NCI-H1092 treated with DMSO at 0.1 percent for 48 hours (cell line): ENCODE data around the gene GNB1.

Source experiments
- DNase-seq: peaks from one replicate; lab custom pipeline; 2025; lab: John Stamatoyannopoulos, UW

The GNB1 gene

DNA sequence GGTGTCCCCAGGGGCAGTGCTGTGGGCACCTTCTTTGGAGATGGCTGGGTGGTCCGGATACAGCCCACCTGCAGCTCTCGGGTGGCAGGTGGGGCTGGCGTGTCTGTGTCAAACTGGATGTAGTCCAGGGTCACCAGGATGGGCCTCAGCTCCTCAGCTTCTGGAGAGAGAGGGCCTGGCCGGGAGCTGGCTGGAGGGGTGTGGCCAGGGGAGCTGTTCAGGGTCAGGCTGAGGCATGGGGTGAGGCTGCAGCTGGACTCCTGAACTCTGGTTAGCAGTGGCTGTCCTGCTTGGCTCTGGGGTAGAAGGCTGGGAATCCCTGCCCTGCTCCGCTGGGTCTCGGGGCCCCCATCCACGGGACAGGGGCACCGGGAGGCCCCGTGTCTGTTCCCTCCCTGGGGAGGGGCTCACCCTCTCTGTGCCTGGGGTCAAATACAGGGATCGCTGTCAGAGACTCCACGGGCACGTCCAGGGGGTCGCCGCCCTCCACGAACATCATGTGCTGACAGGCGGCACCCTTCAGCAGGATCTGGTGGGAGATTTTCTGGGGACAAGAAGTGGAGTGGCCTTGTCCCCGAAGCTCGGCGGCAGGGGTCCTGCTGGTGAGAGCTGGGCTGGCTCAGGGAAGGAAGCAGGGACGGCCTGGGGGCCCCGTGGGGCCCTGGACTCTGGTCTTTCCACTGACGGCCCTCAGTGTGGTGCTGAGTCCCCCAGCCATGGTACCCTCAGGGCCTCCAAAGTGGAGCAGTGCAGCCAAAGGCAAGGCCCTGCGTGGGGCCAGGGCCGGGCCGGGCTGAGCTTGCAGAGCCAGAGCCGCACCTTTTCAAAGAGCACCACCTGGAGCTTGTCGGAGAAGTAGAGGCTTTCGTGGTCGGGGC lies 32.3 kb upstream of the GNB1 start:
- no peak for DNase-seq

DNA sequence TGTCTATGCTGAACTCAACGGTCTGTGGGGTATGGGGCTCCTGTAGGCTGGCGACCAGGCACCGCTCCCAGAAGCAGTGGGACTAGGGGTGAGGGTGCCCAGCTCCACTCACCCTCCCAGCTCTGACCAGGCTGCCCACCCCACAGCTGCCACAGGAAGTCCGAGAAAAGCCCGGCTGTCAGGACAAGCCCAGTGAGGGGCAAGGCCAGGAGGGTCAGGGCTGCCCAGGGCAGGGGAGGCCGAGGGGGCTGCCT lies 31.7 kb upstream of the GNB1 start:
- no peak for DNase-seq

DNA sequence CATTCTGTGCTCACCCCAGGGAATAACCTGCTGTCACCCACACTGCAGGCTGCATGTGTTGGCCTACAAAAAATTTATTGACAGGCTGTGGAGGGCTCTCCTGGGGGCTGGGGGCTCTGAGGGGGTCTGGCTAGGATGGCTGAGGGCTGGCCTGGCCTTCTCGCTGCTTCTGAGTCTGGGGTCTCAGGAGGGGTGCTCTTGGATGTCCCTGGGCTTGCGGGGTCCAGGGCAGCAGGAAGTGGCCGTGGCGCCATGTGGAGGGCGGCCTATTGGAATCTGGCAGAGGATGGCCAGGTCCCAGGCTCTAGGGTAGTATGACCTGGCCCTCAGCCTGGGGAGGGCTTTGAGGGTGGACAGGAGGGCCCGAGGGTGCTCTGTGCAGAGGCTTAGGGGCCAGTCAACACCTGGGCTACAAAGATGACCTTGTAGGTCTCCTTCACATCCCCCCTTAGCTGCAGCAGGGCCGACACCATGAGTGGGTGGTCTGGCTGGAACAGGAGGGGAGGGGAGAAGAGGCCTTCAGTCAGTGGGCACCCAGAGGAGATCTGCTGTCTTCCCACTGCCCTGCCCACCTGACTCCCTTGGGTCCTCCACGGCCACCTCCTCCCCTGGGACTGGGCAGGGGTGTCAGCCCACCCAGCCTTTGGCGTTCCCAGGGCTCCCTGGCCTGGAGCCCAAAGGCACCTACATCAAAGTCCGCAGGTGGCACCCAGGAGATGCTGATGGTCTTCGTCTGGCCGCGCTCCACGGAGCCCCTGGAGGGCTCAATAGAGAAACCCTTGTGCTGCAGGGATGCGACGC lies 31.2 kb upstream of the GNB1 start:
- DNase-seq: no peak

GRCh38 chr1:1921459-1921862 lies 30.6 kb upstream of the GNB1 start:
- DNase-seq: no peak

- no peak for DNase-seq
Measured at GRCh38 chr1:1920608-1921458, 29.9 kb upstream of the GNB1 start.

- DNase-seq: no peak
Measured at GRCh38 chr1:1920057-1920607, 29.2 kb upstream of the GNB1 start.

GRCh38 chr1:1919304-1920056 lies 28.6 kb upstream of the GNB1 start:
- DNase-seq: peak; percentile 80

- DNase-seq: no peak
Measured at GRCh38 chr1:1918901-1919303, 28.0 kb upstream of the GNB1 start, which contains the start of gene TMEM52. Gene TMEM52, minus strand, starts transcription at chr1:1919279. Its CDS starts 14 bp downstream, at chr1:1919265.

- no peak for DNase-seq
Measured at GRCh38 chr1:1917995-1918900, 27.4 kb upstream of the GNB1 start.

DNA sequence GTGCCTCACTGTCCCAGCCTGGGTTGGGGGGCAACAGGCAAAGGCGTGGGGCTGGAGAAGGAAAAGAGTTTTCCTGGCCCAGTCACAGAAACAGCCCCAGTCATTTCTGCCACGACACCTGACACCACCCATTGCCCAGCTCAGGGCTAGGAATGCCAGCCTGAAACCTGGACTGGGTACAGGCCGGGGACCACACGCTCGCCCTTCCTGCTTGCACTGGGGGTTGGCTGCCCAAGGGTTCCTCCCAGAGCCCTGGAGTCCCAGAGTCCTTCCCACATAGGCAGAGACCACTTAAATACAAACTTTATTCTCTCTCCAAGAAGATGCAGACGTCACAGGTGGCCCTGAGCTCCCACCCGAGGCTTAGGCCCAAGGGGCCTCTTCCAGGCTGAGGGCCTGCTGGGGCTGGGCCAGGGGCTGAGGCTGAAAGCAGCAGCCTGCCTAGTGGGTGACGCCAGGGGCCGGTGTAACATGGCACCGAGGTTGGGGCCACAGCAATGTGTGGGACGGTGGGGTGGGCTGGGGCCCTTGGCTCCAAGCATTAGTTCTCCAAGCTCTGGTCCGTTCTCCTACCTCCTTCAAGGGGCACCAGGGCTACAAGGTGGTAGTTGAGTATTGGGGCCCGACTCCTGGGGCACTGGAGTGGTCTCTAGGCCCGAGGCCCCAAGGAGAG lies 26.6 kb upstream of the GNB1 start:
- no peak for DNase-seq

DNA sequence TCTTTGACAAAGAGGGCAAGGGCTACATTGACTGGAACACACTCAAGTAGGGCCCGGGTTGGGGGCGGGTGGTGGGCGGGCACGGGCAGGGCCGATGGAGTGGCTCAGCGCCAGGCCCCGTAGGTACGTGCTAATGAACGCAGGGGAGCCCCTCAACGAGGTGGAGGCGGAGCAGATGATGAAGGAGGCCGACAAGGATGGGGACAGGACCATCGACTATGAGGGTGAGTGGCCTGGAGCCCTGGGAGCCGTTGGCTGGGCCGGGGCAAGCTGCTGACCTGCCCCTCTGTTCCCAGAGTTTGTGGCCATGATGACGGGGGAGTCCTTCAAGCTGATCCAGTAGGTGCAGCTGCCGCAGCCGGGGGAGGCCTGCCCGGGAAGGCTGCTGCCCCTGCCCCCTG lies 26.0 kb upstream of the GNB1 start:
- no peak for DNase-seq

GRCh38 chr1:1915911-1916840 lies 25.3 kb upstream of the GNB1 start:
- DNase-seq: no peak

GRCh38 chr1:1914971-1915692 lies 24.2 kb upstream of the GNB1 start, which contains the start of gene CALML6:
Gene CALML6, plus strand, starts transcription at chr1:1915260. Its CDS starts 21 bp downstream, at chr1:1915281.
- DNase-seq: no peak

DNA sequence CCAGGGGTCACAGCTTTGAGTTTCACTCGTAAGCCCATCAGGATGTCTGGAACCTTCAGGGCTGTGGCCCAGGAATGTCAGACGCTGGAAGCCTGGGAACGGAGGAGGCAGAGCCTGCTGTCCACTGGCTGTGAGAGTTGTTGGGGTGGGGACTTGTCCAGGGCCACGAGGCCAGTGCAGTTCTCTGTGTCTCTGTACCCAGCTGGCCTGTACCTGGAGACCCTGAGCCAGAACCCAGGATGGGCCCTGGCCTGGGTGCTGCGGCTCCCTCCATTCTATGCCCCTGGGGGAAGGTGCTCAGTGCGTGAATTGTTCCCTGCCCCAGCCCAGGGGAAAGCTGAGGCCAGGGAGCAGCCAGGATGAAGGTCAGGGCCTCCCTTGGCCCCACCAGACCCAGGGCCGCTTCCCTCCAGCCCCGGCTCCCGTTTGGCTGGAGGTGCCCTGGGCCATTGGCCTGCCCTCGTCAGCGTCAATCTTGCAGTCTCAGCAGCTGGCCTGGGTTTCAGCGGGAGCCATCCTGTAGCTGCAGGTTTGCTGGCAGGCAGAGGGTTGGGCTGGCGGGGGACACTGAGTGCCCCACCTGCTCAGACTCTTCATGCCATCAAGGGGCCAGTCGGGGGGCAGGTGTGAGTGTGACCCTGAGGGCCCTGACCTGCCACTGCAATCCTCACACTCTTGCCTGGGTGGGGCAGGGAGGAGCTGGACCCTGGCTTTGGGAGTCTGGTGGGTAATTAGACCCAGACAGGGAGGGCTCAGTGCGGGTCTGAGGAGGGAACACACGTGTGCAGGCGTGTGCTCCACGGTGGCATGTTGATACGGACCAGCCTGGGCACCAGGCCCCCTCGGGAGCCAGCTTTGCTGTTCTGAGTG lies 23.4 kb upstream of the GNB1 start:
- DNase-seq: no peak

- DNase-seq: no peak
Measured at GRCh38 chr1:1911350-1912041, 20.6 kb upstream of the GNB1 start.

- DNase-seq: no peak
Measured at GRCh38 chr1:1910651-1911331, 19.9 kb upstream of the GNB1 start.
